ENCODE results near the gene CTSA.

Gene CTSA

DNA sequence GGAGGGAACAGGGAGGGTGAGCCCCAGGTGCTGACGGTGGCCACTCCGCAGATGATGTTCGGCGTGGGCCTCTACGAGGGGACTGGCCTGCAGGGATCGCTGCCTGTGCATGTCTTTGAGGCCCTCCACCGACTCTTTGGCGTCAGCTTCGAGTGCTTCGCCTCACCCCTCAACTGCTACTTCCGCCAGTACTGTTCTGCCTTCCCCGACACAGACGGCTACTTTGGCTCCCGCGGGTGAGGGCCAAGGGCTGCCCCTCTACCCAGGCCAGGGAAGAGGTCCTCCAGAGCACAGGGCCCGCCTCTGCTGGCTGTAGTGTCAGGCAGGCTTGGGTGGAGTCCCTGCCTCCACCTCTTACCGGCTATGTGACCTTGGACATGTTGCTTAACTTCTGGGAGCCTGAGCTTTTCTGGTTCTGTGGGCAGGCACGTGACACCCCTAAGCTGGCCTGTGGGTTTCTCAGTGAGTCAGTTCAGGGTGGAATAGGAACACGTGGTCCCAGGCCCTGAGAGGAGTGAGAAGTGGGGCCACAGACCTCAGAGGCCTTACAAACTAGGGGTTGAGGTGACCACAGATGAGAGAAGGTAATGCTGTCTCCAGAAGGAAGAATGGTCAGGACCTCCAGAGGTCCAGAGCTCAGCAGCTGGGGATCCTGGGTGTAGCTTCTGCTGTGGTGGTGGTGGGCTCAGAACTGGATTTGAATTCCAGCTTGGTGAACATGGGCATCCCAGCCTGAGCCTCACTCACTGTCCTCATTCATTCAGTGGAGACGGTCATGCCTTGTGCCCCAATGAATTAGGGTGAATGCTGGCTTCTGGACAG, 55.2 kb downstream of the CTSA start:
- TF ChIP-seq YY1 (IDR thresholded peaks at IDR 0.05; ENCODE audit: low read depth) (no peak), CREB1 (IDR thresholded peaks at IDR 0.05; ENCODE audit: low read depth) (no peak), CEBPB (IDR thresholded peaks at IDR 0.05) (no peak), TCF12 (IDR thresholded peaks at IDR 0.05; ENCODE audit: low read depth) (no peak), TEAD4 (IDR thresholded peaks at IDR 0.05) (no peak), NFIC (IDR thresholded peaks at IDR 0.05) (no peak), ZBTB7A (IDR thresholded peaks at IDR 0.05; ENCODE audit: low read depth) (no peak), FOXM1 (IDR thresholded peaks at IDR 0.05; ENCODE audit: borderline replicate concordance, low read depth) (no peak), EP300 (IDR thresholded peaks at IDR 0.05; ENCODE audit: borderline replicate concordance) (no peak), TAF1 (IDR thresholded peaks at IDR 0.05; ENCODE audit: low read depth) (no peak), EGR1 (IDR thresholded peaks at IDR 0.05) (no peak), RAD21 (IDR thresholded peaks at IDR 0.05; ENCODE audit: low read depth) (no peak)
- TF ChIP-seq, protein P1, sequence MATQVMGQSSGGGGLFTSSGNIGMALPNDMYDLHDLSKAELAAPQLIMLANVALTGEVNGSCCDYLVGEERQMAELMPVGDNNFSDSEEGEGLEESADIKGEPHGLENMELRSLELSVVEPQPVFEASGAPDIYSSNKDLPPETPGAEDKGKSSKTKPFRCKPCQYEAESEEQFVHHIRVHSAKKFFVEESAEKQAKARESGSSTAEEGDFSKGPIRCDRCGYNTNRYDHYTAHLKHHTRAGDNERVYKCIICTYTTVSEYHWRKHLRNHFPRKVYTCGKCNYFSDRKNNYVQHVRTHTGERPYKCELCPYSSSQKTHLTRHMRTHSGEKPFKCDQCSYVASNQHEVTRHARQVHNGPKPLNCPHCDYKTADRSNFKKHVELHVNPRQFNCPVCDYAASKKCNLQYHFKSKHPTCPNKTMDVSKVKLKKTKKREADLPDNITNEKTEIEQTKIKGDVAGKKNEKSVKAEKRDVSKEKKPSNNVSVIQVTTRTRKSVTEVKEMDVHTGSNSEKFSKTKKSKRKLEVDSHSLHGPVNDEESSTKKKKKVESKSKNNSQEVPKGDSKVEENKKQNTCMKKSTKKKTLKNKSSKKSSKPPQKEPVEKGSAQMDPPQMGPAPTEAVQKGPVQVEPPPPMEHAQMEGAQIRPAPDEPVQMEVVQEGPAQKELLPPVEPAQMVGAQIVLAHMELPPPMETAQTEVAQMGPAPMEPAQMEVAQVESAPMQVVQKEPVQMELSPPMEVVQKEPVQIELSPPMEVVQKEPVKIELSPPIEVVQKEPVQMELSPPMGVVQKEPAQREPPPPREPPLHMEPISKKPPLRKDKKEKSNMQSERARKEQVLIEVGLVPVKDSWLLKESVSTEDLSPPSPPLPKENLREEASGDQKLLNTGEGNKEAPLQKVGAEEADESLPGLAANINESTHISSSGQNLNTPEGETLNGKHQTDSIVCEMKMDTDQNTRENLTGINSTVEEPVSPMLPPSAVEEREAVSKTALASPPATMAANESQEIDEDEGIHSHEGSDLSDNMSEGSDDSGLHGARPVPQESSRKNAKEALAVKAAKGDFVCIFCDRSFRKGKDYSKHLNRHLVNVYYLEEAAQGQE (IDR thresholded peaks at IDR 0.05; ENCODE audit: low read depth) = no peak
- TF ChIP-seq, protein P2, sequence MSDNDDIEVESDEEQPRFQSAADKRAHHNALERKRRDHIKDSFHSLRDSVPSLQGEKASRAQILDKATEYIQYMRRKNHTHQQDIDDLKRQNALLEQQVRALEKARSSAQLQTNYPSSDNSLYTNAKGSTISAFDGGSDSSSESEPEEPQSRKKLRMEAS (IDR thresholded peaks at IDR 0.05) = no peak
- TF ChIP-seq, protein P3, sequence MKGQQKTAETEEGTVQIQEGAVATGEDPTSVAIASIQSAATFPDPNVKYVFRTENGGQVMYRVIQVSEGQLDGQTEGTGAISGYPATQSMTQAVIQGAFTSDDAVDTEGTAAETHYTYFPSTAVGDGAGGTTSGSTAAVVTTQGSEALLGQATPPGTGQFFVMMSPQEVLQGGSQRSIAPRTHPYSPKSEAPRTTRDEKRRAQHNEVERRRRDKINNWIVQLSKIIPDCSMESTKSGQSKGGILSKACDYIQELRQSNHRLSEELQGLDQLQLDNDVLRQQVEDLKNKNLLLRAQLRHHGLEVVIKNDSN (IDR thresholded peaks at IDR 0.05) = no peak

DNA sequence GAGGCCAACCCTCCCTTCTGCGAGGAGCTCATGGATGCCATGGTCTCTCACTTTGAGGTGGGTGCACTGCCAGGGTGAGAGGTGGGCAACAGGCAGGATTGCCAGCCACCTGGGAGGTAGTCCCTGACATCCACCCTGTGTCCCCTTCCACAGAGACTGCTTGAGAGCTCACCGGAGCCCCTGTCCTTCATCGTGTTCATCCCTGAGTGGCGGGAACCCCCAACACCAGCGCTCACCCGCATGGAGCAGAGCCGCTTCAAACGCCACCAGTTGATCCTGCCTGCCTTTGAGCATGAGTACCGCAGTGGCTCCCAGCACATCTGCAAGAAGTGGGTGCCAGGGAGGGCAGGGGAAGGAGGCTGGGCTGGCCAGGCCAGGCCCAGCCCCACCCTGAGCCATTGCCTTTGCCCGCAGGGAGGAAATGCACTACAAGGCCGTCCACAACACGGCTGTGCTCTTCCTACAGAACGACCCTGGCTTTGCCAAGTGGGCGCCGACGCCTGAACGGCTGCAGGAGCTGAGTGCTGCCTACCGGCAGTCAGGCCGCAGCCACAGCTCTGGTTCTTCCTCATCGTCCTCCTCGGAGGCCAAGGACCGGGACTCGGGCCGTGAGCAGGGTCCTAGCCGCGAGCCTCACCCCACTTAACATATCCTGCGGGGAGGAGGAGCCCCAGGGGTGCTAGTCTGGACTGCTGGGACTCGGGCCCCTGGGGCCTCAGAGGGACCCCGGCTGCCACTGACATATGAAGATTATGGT, 56.2 kb downstream of the CTSA start:
- TF ChIP-seq, protein P3 (IDR thresholded peaks at IDR 0.05) = no peak
- no peak for TF ChIP-seq YY1 (IDR thresholded peaks at IDR 0.05; ENCODE audit: low read depth)
- no peak for TF ChIP-seq CREB1 (IDR thresholded peaks at IDR 0.05; ENCODE audit: low read depth)
- TF ChIP-seq TCF12 (IDR thresholded peaks at IDR 0.05; ENCODE audit: low read depth) = no peak
- no peak for TF ChIP-seq TEAD4 (IDR thresholded peaks at IDR 0.05)
- TF ChIP-seq ZBTB7A (IDR thresholded peaks at IDR 0.05; ENCODE audit: low read depth) = no peak
- no peak for TF ChIP-seq NFIC (IDR thresholded peaks at IDR 0.05)
- TF ChIP-seq, protein P1 (IDR thresholded peaks at IDR 0.05; ENCODE audit: low read depth) = no peak

DNA sequence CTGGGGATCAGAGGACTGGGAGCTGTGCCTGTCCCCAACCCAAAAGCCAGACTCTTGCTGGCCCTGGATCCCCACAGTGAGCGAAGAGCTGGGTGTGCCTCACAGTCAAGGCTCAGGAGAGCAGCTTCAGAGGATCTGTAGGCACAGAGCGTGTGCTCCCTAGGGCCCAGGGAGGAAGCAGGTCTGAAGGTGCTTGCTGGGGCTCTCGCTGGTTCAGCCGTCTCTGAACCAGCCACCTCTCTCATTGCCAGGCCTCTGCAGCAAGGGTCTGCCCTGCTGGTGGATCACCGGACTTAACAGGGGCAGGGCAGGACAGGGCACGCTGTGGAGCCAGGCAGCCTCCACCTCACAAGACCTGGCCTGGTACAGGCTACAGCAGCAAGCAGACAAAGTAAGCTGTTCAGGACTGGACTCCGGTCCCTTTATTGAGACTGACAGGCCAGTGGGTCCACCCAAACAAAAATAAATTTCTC, 57.2 kb downstream of the CTSA start:
- TF ChIP-seq TEAD4 (IDR thresholded peaks at IDR 0.05) (no peak), TAF1 (IDR thresholded peaks at IDR 0.05; ENCODE audit: low read depth) (no peak), CREB1 (IDR thresholded peaks at IDR 0.05; ENCODE audit: low read depth) (no peak), ZBTB7A (IDR thresholded peaks at IDR 0.05; ENCODE audit: low read depth) (no peak), YY1 (IDR thresholded peaks at IDR 0.05; ENCODE audit: low read depth) (no peak), NFIC (IDR thresholded peaks at IDR 0.05) (no peak), CEBPB (IDR thresholded peaks at IDR 0.05) (no peak), TCF12 (IDR thresholded peaks at IDR 0.05; ENCODE audit: low read depth) (no peak), RAD21 (IDR thresholded peaks at IDR 0.05; ENCODE audit: low read depth) (no peak)
- TF ChIP-seq, protein P3 (IDR thresholded peaks at IDR 0.05) = no peak

Data from Ishikawa (cell line).